IPS-20b (cell line): ENCODE results near the gene WDR26.

Source experiments
- H3K27ac ChIP-seq: one replicate; pipeline ENCODE4 v1.5.1; 2013; ENCODE audit warnings: low read length
- H3K27me3 ChIP-seq: 2 replicates; pipeline ENCODE4 v1.6.1; 2013; ENCODE audit warnings: mild to moderate bottlenecking, low read length, inconsistent platforms; ENCODE audit not compliant: insufficient read depth
- H3K36me3 ChIP-seq: 2 replicates; pipeline ENCODE4 v1.6.1; 2013; ENCODE audit warnings: low read depth, mild to moderate bottlenecking, inconsistent platforms, low read length, moderate library complexity; ENCODE audit not compliant: insufficient read depth
- H3K4me1 ChIP-seq: 2 replicates; pipeline ENCODE4 v1.6.1; 2013; ENCODE audit warnings: mild to moderate bottlenecking, control low read depth, inconsistent platforms, low read length, moderate library complexity; ENCODE audit not compliant: insufficient read depth
- H3K4me3 ChIP-seq: 2 replicates; pipeline ENCODE4 v1.5.1; 2013; ENCODE audit warnings: mild to moderate bottlenecking, low read length, inconsistent platforms
- H3K9ac ChIP-seq: 2 replicates; pipeline ENCODE4 v1.6.1; 2013; ENCODE audit warnings: low read depth, mild to moderate bottlenecking, inconsistent platforms, low read length, moderate library complexity
- H3K9me3 ChIP-seq: 2 replicates; pipeline ENCODE4 v1.6.1; 2013; ENCODE audit warnings: mild to moderate bottlenecking, low read depth, low read length, inconsistent platforms; ENCODE audit not compliant: insufficient read depth

Gene WDR26

DNA sequence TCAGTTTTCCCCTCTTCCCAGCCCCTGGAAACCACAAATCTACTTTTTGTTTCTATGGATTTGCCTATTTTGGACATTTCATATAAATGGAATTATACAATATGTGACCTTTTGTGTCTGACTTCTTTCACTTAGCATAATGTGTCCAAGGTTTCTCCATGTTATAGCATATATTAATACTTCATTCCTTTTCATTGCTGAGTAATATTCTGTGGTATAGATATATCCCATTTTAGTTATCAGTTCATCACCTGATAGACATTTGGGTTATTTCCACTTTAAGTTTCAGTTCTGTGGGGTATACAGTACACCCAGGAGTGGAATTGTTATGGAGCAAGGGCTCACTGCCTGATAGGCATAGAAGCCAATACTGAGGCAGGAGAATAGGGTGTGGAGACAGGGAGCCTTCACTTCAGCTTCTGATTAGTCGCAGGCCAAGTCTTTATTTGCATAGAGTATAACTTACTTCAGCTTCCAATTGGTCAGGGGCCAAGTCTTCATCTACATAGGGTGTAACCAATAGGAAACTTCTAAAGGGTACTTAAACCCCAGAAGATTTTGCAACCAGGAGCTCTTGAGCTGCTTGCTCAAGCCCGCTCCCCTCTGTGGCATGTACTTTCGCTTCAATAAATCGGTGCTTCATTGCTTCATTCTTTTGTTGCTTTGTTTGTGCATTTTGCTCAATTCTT is 96.3 kb downstream of the WDR26 start:
- H3K4me1 ChIP-seq: peaks cover 12% of the 10 kb centered on the region
- peak overlapping the region; percentile 85; the same call in 1 of the 2 replicates for H3K9ac ChIP-seq
- H3K27me3 ChIP-seq: no peaks in the 10 kb centered on the region
- H3K9me3 ChIP-seq: peaks cover 14% of the 10 kb centered on the region
- no peaks in the 10 kb centered on the region for H3K36me3 ChIP-seq
- H3K4me3 ChIP-seq: no peak overlapping the region
- H3K27ac ChIP-seq: peak overlapping the region; percentile 31
